ENCODE data around the gene CALD1.

CALD1 gene

GRCh38 chr7:134814730-134815364 lies 35.4 kb downstream of the CALD1 start:
- DNase-seq (ENCODE audit: low read depth), result no peak
- H3K4me3 ChIP-seq (ENCODE audit: low read depth, low read length), result no peak overlapping the region
- in situ Hi-C loops (cut with HindIII; ENCODE audit: low sequenced_read_pairs), result no loop called here
- TF ChIP-seq CTCF (IDR thresholded peaks at IDR 0.05; ENCODE audit: low read depth, low read length, missing control alignments), result no peak

DNA sequence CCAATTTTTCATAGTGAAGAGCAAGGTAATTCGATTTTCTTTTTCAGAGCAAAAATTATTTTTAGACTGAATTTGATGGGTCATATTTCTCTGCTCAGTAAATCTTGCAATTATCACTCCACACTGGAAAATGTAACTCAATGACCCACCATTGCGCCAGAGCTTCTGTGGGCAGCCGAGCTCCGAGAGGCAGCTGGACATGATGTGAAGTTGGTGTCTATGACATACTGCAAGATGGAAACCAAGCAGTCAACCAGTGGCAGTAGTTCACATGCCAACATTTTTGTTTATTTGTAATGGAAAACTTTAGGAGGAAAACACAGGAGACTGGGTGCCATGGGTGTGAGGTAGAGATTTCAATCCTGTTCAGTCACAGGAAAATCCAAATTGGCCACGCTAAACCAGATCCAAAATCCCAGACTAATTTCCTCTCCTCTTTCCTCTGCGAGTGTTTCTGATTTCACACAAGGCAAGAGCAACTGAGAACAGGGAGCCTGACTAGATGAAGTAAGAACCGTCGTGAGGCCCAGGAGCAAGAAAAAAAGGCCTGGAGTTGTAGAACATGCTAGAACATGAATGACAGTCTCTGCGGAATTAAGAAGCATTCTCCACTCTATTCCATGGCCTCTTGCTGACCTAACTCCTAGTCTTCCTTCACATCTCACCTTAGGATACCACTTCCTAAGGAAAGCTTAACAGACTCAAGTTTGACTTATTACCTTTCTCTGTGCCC lies 39.3 kb downstream of the CALD1 start:
- TF ChIP-seq CTCF (IDR thresholded peaks at IDR 0.05; ENCODE audit: low read depth, low read length, missing control alignments), result no peak
- no peak for DNase-seq (ENCODE audit: low read depth)
- in situ Hi-C loops (cut with HindIII; ENCODE audit: low sequenced_read_pairs), result no loop called here
- no peak overlapping the region for H3K4me3 ChIP-seq (ENCODE audit: low read depth, low read length)

DNA sequence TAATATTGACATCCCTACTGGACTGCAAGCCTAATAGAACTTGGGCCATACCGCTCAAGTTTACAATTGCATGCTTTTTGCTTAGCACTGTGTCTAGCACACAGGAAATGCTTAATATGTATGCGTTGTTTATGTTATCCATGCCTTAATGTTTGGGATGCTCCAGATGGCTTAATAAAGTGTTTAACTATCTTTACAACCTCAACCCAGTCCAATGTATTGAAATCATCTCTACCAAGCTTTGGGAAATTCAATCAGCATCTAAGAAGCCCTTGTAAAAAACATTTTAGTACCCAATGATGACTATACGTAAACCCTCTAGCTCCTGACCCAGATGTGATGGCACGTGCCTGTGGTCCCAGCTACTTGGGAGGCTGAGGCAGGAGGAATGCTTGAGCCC lies 40.0 kb downstream of the CALD1 start:
- H3K4me3 ChIP-seq (ENCODE audit: low read depth, low read length), result no peak overlapping the region
- no peak for TF ChIP-seq CTCF (IDR thresholded peaks at IDR 0.05; ENCODE audit: low read depth, low read length, missing control alignments)
- no peak for DNase-seq (ENCODE audit: low read depth)
- in situ Hi-C loops (cut with HindIII; ENCODE audit: low sequenced_read_pairs), result no loop called here

GRCh38 chr7:134820295-134820694 lies 40.9 kb downstream of the CALD1 start:
- DNase-seq (ENCODE audit: low read depth), result no peak
- H3K4me3 ChIP-seq (ENCODE audit: low read depth, low read length), result no peak overlapping the region
- in situ Hi-C loops (cut with HindIII; ENCODE audit: low sequenced_read_pairs), result no loop called here
- TF ChIP-seq CTCF (IDR thresholded peaks at IDR 0.05; ENCODE audit: low read depth, low read length, missing control alignments), result no peak

GRCh38 chr7:134820778-134821177 lies 41.3 kb downstream of the CALD1 start:
- no peak for DNase-seq (ENCODE audit: low read depth)
- in situ Hi-C loops (cut with HindIII; ENCODE audit: low sequenced_read_pairs), result no loop called here
- no peak overlapping the region for H3K4me3 ChIP-seq (ENCODE audit: low read depth, low read length)
- TF ChIP-seq CTCF (IDR thresholded peaks at IDR 0.05; ENCODE audit: low read depth, low read length, missing control alignments), result no peak

GRCh38 chr7:134823400-134823799 lies 44.0 kb downstream of the CALD1 start:
- peak; percentile 66 for DNase-seq (ENCODE audit: low read depth)
- H3K4me3 ChIP-seq (ENCODE audit: low read depth, low read length), result no peak overlapping the region
- no peak for TF ChIP-seq CTCF (IDR thresholded peaks at IDR 0.05; ENCODE audit: low read depth, low read length, missing control alignments)
- in situ Hi-C loops (cut with HindIII; ENCODE audit: low sequenced_read_pairs), result no loop called here

Data from astrocyte of the cerebellum (primary cell).